Peyer's patch (tissue), 4 donors: ENCODE data around the gene ZNF236.

Experiments
- CTCF ChIP-seq, 6 experiments: fragments of 450-650 bp in 4 of 6; fragments of 200-600 bp in 2 of 6; sonication (generic) in 1 of 6; IDR thresholded peaks; one replicate each; pipeline ENCODE4 v1.5.1; 2017 to 2019; ENCODE audit warnings: antibody characterized with exemption in 6 of 6, mild to moderate bottlenecking in 3 of 6, moderate library complexity in 1 of 6
- POLR2A ChIP-seq, 2 donors: fragments of 450-650 bp; IDR thresholded peaks; one replicate each; pipeline ENCODE4 v1.5.1; 2017; ENCODE audit warnings: antibody characterized with exemption in 2 of 2, mild to moderate bottlenecking in 2 of 2, moderate library complexity in 2 of 2

GRCh38 chr18:77008576-77009315 is 186.4 kb downstream of the ZNF236 start:
- TF ChIP-seq CTCF (IDR thresholded peaks at IDR 0.05), result no peak
- TF ChIP-seq POLR2A (IDR thresholded peaks at IDR 0.05), result no peak
